ENCODE results near the gene ZBTB45. TPM values are rescaled to one million over a fixed set of nuclear protein-coding genes. Genes with fewer than 3 reads are reported as not detected.

The ZBTB45 gene
- polyA plus RNA-seq, 1 donor from 2014 or later: 6.8 TPM

DNA sequence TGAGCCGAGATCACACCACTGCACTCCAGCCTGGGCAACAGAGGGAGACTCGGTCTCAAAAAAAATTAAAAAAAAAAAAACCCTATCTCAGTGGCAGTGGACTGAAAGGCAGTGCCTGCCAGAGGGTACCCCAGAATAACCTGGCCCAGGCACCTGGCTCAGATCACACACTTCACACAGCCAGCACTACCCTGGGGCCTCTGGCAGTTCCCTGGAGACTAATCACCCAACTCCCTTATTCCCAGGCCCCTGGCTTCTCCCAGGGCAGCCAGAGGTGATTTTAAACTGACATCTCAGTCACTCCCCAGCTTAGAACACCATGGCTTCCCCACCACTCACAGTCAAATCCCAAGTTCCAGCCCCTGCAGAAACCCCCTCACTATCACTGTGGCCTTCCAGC, 4.4 kb downstream of the ZBTB45 start:
- H2AFZ ChIP-seq (ENCODE audit: low read depth, low read length): no peak overlapping the region
- no peaks in the 10 kb centered on the region for H4K20me1 ChIP-seq (ENCODE audit: insufficient read depth)
- peaks cover 7% of the 10 kb centered on the region for H3F3A ChIP-seq (ENCODE audit: insufficient read depth, low read length, poor library complexity, severe bottlenecking)
- no peaks in the 10 kb centered on the region for H3K9me2 ChIP-seq (ENCODE audit: insufficient read depth, low read length)
- no peak overlapping the region for H3K27ac ChIP-seq (ENCODE audit: low read length)
- H3K27me3 ChIP-seq (ENCODE audit: insufficient read depth, low read depth, low read length): no peaks in the 10 kb centered on the region
- peaks cover 13% of the 10 kb centered on the region for H3K79me2 ChIP-seq (replicated peaks; ENCODE audit: insufficient read depth, low read length)
- no peaks in the 10 kb centered on the region for H3K36me3 ChIP-seq (ENCODE audit: insufficient read depth, low read length)
- H3K4me2 ChIP-seq (ENCODE audit: low read length): no peak overlapping the region
- H3K9ac ChIP-seq (ENCODE audit: low read length): no peak overlapping the region
- no peak overlapping the region for H3K4me3 ChIP-seq (ENCODE audit: low read length)
- no peak for TF ChIP-seq EZH2 (IDR thresholded peaks at IDR 0.05; ENCODE audit: borderline replicate concordance, insufficient read depth, low read length, poor library complexity, severe bottlenecking)
- no peak for TF ChIP-seq SMC3 (conservative IDR thresholded peaks at IDR 0.05; ENCODE audit: poor library complexity)
- no peak for TF ChIP-seq RAD21 (conservative IDR thresholded peaks at IDR 0.05)
- no peak for TF ChIP-seq EP300 (conservative IDR thresholded peaks at IDR 0.05; ENCODE audit: poor library complexity, severe bottlenecking)
- TF ChIP-seq TAF1 (IDR thresholded peaks at IDR 0.05; ENCODE audit: low read depth): no peak
- TF ChIP-seq, protein P1, sequence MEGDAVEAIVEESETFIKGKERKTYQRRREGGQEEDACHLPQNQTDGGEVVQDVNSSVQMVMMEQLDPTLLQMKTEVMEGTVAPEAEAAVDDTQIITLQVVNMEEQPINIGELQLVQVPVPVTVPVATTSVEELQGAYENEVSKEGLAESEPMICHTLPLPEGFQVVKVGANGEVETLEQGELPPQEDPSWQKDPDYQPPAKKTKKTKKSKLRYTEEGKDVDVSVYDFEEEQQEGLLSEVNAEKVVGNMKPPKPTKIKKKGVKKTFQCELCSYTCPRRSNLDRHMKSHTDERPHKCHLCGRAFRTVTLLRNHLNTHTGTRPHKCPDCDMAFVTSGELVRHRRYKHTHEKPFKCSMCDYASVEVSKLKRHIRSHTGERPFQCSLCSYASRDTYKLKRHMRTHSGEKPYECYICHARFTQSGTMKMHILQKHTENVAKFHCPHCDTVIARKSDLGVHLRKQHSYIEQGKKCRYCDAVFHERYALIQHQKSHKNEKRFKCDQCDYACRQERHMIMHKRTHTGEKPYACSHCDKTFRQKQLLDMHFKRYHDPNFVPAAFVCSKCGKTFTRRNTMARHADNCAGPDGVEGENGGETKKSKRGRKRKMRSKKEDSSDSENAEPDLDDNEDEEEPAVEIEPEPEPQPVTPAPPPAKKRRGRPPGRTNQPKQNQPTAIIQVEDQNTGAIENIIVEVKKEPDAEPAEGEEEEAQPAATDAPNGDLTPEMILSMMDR (IDR thresholded peaks at IDR 0.05; ENCODE audit: poor library complexity, severe bottlenecking): no peak
- no peak for TF ChIP-seq POLR2AphosphoS5 (IDR thresholded peaks at IDR 0.05)
- no peak for TF ChIP-seq MXI1 (conservative IDR thresholded peaks at IDR 0.05; ENCODE audit: poor library complexity, severe bottlenecking)
- TF ChIP-seq, protein P2, sequence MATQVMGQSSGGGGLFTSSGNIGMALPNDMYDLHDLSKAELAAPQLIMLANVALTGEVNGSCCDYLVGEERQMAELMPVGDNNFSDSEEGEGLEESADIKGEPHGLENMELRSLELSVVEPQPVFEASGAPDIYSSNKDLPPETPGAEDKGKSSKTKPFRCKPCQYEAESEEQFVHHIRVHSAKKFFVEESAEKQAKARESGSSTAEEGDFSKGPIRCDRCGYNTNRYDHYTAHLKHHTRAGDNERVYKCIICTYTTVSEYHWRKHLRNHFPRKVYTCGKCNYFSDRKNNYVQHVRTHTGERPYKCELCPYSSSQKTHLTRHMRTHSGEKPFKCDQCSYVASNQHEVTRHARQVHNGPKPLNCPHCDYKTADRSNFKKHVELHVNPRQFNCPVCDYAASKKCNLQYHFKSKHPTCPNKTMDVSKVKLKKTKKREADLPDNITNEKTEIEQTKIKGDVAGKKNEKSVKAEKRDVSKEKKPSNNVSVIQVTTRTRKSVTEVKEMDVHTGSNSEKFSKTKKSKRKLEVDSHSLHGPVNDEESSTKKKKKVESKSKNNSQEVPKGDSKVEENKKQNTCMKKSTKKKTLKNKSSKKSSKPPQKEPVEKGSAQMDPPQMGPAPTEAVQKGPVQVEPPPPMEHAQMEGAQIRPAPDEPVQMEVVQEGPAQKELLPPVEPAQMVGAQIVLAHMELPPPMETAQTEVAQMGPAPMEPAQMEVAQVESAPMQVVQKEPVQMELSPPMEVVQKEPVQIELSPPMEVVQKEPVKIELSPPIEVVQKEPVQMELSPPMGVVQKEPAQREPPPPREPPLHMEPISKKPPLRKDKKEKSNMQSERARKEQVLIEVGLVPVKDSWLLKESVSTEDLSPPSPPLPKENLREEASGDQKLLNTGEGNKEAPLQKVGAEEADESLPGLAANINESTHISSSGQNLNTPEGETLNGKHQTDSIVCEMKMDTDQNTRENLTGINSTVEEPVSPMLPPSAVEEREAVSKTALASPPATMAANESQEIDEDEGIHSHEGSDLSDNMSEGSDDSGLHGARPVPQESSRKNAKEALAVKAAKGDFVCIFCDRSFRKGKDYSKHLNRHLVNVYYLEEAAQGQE (IDR thresholded peaks at IDR 0.05; ENCODE audit: borderline replicate concordance): no peak
- no peaks in the 10 kb centered on the region for H3K9me3 ChIP-seq (ENCODE audit: low read length)

DNA sequence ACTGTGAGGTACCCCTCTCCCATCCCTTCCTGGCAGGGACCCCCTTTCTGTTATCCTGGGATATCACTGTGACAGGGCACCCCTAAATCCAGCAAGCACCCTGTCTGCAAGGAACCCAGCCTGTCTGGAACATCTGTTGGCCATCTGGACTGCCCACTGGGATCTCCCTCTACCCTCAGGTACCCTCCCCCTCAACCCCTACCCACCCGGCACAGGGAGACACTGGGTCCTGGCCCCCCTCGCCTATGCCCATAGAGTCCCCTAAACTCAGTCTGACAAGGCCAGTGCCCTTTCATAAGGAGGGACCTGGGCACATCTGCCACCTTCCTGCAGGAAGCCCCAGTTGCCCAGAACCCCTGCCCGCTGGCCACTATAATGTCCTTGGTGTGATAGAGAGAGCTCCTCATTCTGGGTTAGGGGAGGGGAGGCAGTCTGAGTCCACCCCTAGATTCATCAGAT, 5.0 kb downstream of the ZBTB45 start:
- Histone ChIP-seq H2AFZ (ENCODE audit: low read depth, low read length) (no peak overlapping the region), H3K27ac (ENCODE audit: low read length) (no peak overlapping the region), H3F3A (ENCODE audit: insufficient read depth, low read length, poor library complexity, severe bottlenecking) (peaks cover 7% of the 10 kb centered on the region), H3K4me2 (ENCODE audit: low read length) (no peak overlapping the region), H3K4me3 (ENCODE audit: low read length) (peak overlapping the region; percentile 40), H3K9me2 (ENCODE audit: insufficient read depth, low read length) (no peaks in the 10 kb centered on the region), H3K9me3 (ENCODE audit: low read length) (no peaks in the 10 kb centered on the region), H3K27me3 (ENCODE audit: insufficient read depth, low read depth, low read length) (no peaks in the 10 kb centered on the region), H3K36me3 (ENCODE audit: insufficient read depth, low read length) (no peaks in the 10 kb centered on the region), H3K79me2 (replicated peaks; ENCODE audit: insufficient read depth, low read length) (peaks cover 13% of the 10 kb centered on the region), H4K20me1 (ENCODE audit: insufficient read depth) (no peaks in the 10 kb centered on the region), H3K9ac (ENCODE audit: low read length) (peak overlapping the region; percentile 23)
- TF ChIP-seq TAF1 (IDR thresholded peaks at IDR 0.05; ENCODE audit: low read depth) (no peak), SMC3 (conservative IDR thresholded peaks at IDR 0.05; ENCODE audit: poor library complexity) (no peak), RAD21 (conservative IDR thresholded peaks at IDR 0.05) (no peak), POLR2AphosphoS5 (IDR thresholded peaks at IDR 0.05) (no peak), EP300 (conservative IDR thresholded peaks at IDR 0.05; ENCODE audit: poor library complexity, severe bottlenecking) (no peak), EZH2 (IDR thresholded peaks at IDR 0.05; ENCODE audit: borderline replicate concordance, insufficient read depth, low read length, poor library complexity, severe bottlenecking) (no peak), MXI1 (conservative IDR thresholded peaks at IDR 0.05; ENCODE audit: poor library complexity, severe bottlenecking) (no peak)
- TF ChIP-seq, protein P1 (IDR thresholded peaks at IDR 0.05; ENCODE audit: poor library complexity, severe bottlenecking): no peak
- TF ChIP-seq, protein P2 (IDR thresholded peaks at IDR 0.05; ENCODE audit: borderline replicate concordance): no peak

Data from neural cell (in vitro differentiated cells).